NCI-H2171 treated with DMSO at 0.1 percent for 48 hours (cell line): Measurements from ENCODE around the gene DMRTB1.

Experiments
- DNase-seq: peaks from one replicate; lab custom pipeline; 2025; lab: John Stamatoyannopoulos, UW

DMRTB1 gene

GRCh38 chr1:53435151-53435550 is 24.0 kb upstream of the DMRTB1 start:
- no peak for DNase-seq

DNA sequence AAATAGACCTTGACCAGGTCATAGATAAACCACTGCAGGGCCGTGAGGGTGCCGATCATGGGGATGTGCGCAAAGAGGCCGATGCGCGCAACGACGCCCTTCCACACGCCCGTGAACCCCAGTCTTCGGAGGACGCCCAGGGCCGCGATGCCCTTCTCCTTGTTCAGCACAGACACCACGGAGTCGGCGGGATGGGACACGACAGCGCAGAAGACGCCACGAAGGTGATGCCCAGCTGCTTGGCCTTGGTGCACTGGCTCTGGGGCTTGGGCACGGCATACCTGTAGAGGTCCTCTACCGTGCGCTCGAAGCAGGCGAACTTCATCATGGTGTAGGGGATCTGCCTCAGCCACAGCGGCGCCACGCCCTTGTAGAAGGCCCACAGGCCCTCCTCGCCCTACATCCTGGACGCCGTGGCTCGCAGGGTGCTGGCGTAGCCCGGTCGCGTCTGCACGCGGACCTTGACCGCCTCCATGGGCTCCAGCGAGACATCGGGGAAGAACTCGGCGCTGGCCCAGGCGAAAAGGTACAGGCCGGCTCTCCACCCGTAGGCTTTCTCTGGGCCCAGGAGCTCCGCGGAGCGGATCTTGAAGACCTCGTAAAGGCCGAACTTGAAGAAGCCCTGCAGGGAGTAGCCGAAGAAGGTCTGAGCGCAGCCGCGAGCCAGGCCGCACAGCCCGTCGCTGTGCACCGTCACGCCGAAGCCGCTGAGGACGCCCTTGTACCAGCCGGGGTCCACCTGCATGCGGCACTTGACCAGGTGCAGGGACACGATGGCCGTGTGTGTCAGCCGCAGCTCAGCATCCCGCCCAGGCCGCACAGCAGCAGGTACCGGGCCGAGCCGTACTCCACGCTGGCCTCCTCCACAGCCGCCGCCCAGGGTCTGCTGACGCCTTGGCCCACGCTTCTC is 20.5 kb upstream of the DMRTB1 start:
- DNase-seq: no peak

DNA sequence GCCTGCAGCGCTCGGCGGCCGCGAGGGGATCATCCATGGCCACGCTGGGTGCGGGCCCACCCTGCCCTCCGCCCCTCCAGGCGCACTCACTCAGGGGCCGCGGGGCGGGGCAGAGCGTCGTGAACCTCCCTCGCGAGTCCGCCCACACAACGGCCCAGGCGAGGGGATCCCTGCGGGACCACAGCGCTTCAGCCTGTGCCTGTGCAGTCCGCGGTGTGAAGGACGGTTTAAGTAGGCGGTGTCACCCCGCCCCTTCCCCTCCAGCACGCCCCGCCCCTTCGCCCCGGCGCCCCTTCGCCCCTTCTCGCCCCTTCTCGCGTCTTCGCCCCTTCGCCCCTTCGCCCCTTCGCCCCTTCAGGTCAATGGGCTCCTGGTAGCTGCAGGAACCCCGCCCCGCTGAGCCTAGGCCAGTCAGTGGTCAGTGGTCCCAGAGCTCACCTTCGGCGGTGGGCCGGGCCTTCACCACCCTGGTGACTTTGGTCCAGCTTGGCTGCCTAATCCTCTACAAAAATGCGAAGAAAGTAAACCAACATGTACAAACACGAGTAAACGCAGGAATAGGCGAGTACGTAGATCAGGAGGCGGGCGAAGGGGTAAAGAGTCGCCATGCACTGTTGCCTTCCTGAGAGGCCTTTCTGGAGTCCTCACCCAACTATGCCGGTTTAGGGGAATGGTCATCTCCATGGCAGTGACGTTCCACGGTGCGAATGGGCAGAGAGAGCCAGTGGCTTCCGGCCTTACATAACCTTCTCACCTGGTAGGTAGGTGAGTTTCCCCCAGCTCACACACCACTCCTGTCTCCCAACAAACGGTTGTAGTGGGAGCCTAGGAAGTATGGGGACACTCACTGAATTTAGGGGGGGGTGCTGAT is 19.6 kb upstream of the DMRTB1 start:
- no peak for DNase-seq

DNA sequence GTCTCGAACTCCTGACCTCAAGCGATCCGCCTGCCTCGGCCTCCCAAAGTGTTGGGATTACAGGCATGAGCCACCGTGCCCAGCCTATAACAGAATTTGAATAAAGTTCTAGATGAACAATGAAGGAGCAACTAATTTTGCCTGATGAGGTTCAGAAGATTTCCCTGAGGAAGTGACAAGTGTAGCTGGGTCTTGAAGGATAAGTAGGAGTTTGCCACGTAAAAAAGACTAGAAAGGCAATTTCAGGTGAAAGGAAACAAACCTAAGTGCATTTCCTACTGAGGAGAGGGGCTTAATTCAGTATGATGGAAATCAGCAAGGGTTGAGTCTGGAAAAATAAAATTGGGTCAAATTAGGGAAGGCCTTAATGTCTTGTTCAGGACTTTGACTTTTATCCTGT is 18.6 kb upstream of the DMRTB1 start:
- DNase-seq: no peak

DNA sequence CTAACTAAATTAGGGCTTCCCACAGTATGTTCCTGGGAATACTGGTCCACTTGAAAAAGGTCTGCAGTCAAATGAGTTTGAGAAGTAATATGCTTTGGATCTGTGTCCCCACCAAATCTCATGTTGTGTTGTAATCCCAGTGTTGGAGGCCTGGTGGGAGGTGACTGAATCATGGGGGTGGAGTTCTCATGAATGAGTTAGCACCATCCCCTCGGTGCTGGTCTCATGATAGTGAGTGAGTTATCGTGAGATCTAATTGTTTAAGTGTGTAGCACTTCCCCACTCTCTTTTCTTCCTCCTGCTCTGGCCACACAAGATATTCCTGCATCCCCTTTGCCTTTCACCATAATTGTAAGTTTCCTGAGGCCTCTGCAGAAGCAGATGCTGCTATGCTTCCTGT is 16.9 kb upstream of the DMRTB1 start:
- DNase-seq: no peak

- DNase-seq: no peak
These were observed 13.1 kb upstream of the DMRTB1 start for GRCh38 chr1:53446051-53446450.

DNA sequence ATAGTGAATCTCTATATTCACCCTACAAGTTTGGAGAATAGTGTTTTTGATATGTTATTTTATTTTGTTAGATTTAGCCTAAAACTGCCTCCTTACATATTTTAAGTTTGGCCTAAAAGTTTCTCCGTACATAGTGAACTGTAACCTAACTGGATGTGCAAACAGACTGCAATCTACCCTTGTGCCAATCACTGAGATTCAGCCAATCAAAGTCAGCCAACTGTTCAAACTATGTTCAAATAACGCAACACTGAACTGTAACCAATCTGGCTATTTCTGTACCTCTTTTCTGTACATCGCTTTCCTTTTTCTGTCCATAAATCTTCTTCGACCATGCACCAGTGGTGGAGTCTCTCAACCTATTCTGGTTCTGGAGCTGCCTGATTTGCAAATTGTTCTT is 11.8 kb upstream of the DMRTB1 start:
- no peak for DNase-seq

- no peak for DNase-seq
These were observed 10.9 kb upstream of the DMRTB1 start for GRCh38 chr1:53448241-53448841.

DNA sequence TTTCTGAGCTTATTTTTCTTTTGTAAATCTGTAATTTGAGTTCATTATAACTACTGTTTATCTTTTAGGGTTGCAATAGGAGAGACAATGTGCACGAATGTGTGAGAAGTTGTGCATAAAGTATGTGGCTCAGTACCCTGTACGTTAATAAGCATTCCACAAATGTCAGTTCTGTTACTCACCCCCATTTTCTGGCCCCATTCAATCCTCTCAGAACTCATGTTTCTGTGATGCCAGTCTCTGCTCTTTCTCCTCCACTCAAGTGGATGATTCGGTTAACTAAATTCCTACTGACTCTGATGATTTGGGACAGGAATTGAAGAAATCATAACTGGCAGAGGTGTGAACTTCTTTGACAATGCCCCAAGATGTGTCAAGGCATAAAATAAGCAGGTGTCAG is 10.2 kb upstream of the DMRTB1 start:
- DNase-seq: no peak

GRCh38 chr1:53449693-53450092 is 9.5 kb upstream of the DMRTB1 start:
- no peak for DNase-seq

GRCh38 chr1:53450225-53450624 is 9.0 kb upstream of the DMRTB1 start:
- no peak for DNase-seq

DNA sequence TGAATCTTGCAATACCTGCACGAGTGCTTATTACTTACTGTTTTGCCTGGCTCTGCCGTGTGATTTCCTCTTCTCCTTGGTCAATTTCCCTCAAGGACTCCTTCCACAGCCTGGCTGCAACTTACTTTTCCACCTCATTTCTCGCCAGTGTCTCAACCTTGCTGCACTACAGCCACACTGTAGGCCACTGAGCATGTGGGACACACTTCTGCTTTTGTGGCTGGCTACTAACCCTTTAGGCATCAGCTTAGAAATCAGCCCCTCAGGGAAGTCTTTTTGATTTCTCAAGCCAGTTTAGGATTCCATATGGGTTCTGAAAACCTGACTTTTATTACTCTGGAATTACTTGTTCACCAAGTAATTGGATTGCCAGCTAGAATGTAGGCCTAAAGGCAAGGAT is 5.2 kb upstream of the DMRTB1 start:
- DNase-seq: no peak

- DNase-seq: no peak
These were observed 3.7 kb upstream of the DMRTB1 start for GRCh38 chr1:53455364-53455991.

DNA sequence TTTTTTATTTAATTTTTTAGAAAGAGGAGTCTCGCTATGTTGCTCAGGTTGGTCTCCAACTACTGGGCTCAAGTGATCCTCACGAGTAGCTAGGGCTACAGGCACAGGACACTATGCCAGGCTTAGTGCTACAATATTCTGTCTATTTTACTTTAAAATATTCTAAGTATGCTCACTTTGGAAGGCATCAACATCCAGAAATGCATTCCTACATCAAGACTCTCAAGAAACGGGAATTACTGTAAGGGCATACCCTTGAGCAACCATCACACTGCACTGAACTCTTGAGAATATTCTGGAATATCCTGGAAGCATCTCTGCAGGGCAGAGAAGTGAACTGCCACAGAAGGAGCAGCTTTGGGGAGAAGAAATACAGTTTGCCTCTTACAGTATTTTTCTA is 565 bp upstream of the DMRTB1 start:
- DNase-seq: no peak

- DNase-seq: no peak
These were observed 1.0 kb downstream of the DMRTB1 start for GRCh38 chr1:53460211-53460634.

DNA sequence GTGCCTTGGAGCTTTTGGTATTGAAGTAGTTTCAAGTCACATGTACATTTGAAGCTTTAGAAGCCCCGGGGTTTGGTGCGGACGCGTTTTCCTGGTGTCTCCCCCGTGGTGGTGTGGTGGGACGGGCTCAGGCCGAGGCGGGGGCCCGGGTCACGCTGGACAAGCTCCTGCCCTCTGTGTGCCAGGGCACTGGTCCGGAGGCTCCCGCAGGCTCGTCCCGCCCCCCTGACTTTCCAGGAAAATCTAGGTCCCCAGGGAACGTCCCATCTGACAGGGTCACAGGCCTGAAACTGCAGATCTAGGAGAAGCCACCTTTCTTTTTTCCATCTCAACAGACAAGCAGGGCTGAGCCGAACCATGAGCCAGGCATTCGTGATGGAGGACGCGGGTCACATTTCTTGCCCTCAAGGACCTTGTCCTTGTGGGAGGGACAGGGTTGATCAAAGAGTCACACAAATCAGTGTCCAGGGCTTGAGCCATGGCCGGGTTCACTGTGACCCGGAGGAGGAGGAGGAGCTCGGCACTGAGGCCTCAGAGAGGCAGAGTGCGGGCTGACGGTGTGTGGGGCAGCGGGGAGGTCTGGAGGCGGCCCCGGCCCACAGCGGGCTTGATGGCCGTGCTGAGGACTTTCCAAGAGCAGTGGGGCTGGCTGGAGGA is 1.6 kb downstream of the DMRTB1 start:
- DNase-seq: no peak

GRCh38 chr1:53461323-53462044 is 2.3 kb downstream of the DMRTB1 start:
- no peak for DNase-seq

DNA sequence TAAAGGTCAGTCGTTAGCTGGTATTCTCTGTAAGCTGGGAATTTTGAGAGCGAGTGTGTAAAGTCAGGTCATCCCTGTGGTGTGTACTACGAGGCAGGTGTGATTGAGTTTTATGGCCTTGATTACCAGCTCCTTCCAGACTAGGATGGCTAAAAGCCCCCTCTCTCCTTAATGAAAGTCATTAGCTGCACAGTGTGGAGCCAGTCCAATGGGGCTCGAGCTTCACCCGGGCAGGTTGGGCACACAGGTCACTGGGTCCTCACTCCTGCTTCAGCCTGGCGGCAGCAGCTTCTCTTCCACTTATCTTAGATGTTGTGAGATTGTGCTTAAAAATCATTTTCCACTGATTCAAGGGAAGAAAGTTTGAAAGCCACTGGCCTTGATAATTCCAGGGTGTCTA is 3.0 kb downstream of the DMRTB1 start:
- DNase-seq: no peak

DNA sequence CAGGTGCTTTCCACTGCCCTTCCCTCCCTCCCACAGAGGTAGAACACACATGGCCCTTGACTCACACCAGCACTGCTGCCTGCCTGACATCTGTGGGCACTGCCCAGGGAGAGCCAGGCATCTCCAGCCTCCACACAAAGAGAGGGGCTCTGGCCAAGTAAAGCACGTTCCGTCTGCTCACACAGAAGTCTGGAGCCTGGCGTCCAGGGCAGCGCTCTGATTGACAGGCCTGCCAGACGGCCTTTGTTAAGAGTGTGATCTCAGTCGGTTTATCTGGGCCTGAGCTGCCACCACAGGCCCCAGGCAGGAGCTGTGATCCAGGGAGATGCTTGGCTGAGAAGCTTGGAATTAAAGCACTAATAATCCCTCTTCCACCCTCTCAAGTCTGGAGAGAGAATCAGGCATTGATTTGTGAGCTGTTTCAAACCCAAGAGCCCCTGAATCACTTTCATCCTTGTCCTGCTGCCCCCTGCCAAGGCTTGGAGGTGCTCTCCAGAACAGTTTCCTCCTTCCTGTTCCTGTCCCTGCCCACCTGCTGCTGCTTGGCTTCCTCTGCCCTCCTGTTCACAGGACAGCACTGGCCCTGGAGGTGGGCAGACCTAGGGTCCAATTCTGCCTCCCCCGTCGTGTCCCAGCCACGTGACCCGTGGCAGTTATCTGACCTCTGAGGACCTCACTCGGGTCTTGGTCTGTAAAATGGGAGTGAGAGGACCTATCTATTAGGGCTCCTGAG is 3.7 kb downstream of the DMRTB1 start:
- DNase-seq: no peak
